GM21390 (cell line): ENCODE data around the gene RNF212B.
"Not testable (repeated sequence)": the region's sequence is repeated elsewhere in the genome, so short reads cannot be mapped to it uniquely, and the experiment has no call there.

Experiments
- ATAC-seq: cut with Tn5 transposase; IDR thresholded peaks from one replicate; pipeline ENCODE4 v1.9.1; 2021; ENCODE audit not compliant: unreplicated experiment

Gene RNF212B

GRCh38 chr14:23237772-23238594 lies at the start of gene RNF212B:
TSS of gene RNF212B (plus strand) at chr14:23237936. CDS start at chr14:23240346, 2,410 bp downstream.
- ATAC-seq, result no peak

- ATAC-seq, result no peak
These were observed 44.3 kb upstream of the RNF212B start for GRCh38 chr14:23193432-23193831.

GRCh38 chr14:23195552-23196101 lies 42.1 kb upstream of the RNF212B start:
- ATAC-seq, result no peak

- not testable (repeated sequence) for ATAC-seq
These were observed 41.2 kb upstream of the RNF212B start for GRCh38 chr14:23196487-23196886.

- ATAC-seq, result not testable (repeated sequence)
These were observed 38.6 kb upstream of the RNF212B start for GRCh38 chr14:23199141-23199540.

- ATAC-seq, result no peak
These were observed 35.7 kb upstream of the RNF212B start for GRCh38 chr14:23202001-23202400.

GRCh38 chr14:23206422-23207145 lies 31.2 kb upstream of the RNF212B start:
- no peak for ATAC-seq

GRCh38 chr14:23207146-23207540 lies 30.6 kb upstream of the RNF212B start:
- ATAC-seq, result no peak

GRCh38 chr14:23208324-23208723 lies 29.4 kb upstream of the RNF212B start:
- ATAC-seq, result no peak

GRCh38 chr14:23209651-23210423 lies 27.9 kb upstream of the RNF212B start:
- no peak for ATAC-seq

GRCh38 chr14:23215421-23215820 lies 22.3 kb upstream of the RNF212B start:
- no peak for ATAC-seq

- ATAC-seq, result no peak
These were observed 20.4 kb upstream of the RNF212B start for GRCh38 chr14:23217032-23218020.

- no peak for ATAC-seq
These were observed 18.7 kb upstream of the RNF212B start for GRCh38 chr14:23219075-23219474.

- not testable (repeated sequence) for ATAC-seq
These were observed 12.8 kb upstream of the RNF212B start for GRCh38 chr14:23224958-23225357.

- ATAC-seq, result no peak
These were observed 10.2 kb upstream of the RNF212B start for GRCh38 chr14:23227566-23227965.

- no peak for ATAC-seq
These were observed 8.9 kb upstream of the RNF212B start for GRCh38 chr14:23228812-23229211.

GRCh38 chr14:23232241-23232808 lies 5.4 kb upstream of the RNF212B start:
- not testable (repeated sequence) for ATAC-seq

- no peak for ATAC-seq
These were observed 2.9 kb downstream of the RNF212B start for GRCh38 chr14:23240661-23241060.

GRCh38 chr14:23241061-23241715 lies 3.5 kb downstream of the RNF212B start:
- ATAC-seq, result not testable (repeated sequence)
